Ovary (tissue), 9 donors: ENCODE measurements around the gene SLC16A3. TPM values are rescaled to one million over a fixed set of nuclear protein-coding genes. Genes with fewer than 3 reads are reported as not detected.

Experiments used
- DNase-seq, 5 donors: peaks; one replicate each; pipeline ENCODE4 v3.0.0-alpha.2; 2019 to 2020
- H3K27ac ChIP-seq, 2 donors: fragments of 200-600 bp; one replicate each; pipeline versions ENCODE4 v1.5.1 to v1.8.0; 2019 to 2022
- H3K27me3 ChIP-seq: fragments of 200-600 bp; one replicate; pipeline ENCODE4 v1.8.0; 2022
- H3K36me3 ChIP-seq: fragments of 200-600 bp; sonication (generic); one replicate; pipeline ENCODE4 v1.5.1; 2019
- H3K4me1 ChIP-seq: one replicate; pipeline ENCODE4 v1.8.1; 2013; ENCODE audit warnings: mild to moderate bottlenecking, moderate library complexity; ENCODE audit not compliant: insufficient read depth
- H3K4me3 ChIP-seq: fragments of 200-600 bp; sonication (generic); one replicate; pipeline ENCODE4 v1.5.1; 2017
- H3K9me3 ChIP-seq, 2 donors: fragments of 200-600 bp in 1 of 2; sonication (generic) in 1 of 2; one replicate each; pipeline versions ENCODE4 v1.5.1 to v1.8.1; 2013 to 2019; ENCODE audit warnings: mild to moderate bottlenecking in 1 of 2, moderate library complexity in 1 of 2
- CTCF ChIP-seq, 3 donors: fragments of 450-650 bp in 2 of 3; fragments of 200-600 bp in 1 of 3; IDR thresholded peaks; one replicate each; pipeline versions ENCODE4 v1.5.1 to v1.8.0; 2016 to 2022; ENCODE audit warnings: antibody characterized with exemption in 3 of 3, mild to moderate bottlenecking in 1 of 3
- EP300 ChIP-seq: sonication (generic); formaldehyde crosslinking; IDR thresholded peaks from one replicate; pipeline ENCODE4 v1.6.1; 2017; ENCODE audit warnings: antibody characterized with exemption
- POLR2A ChIP-seq: fragments of 450-650 bp; IDR thresholded peaks from one replicate; pipeline ENCODE4 v1.6.1; 2017; ENCODE audit warnings: antibody characterized with exemption, mild to moderate bottlenecking, moderate library complexity
- WGBS, 3 donors: extraction: QIAGEN DNeasy Blood & Tissue Kit in 1 of 3; methylation state at CpG; one replicate each; pipeline versions ENCODE4 v1.1.5 to v1.1.7; 2013 to 2017; 5-methylcytosine and 5-hydroxymethylcytosine counted together
- intact Hi-C, 4 donors: fragments of 100-400 bp; cut with DNase I; formaldehyde crosslinking; loops; one replicate each; pipeline versions ENCODE4 v1.11.0 to v1.15.1; 2022 to 2023
- polyA plus RNA-seq, 2 donors: library from polyadenylated mRNA; stranded (reverse); fragments of 200-250 nt in 1 of 2; fragments of 350-450 nt in 1 of 2; fragmentation: Illumina TruSeq in 1 of 2; extraction: RNeasy Lipid Tissue Mini Kit (QIAGEN cat#74804) in 1 of 2; gene quantifications; one replicate each; pipeline ENCODE4 v1.2.3, GENCODE V29; 2013 to 2014
- total RNA-seq, 7 donors: library from RNA; depleted of rRNA in 2 of 7; stranded (reverse); fragments of >200 nt in 2 of 7; fragmentation: NEBNext Ultra II Directional in 3 of 7; extraction: Animal tissue kit (Norgen Biotek cat#: 25700) in 3 of 7; gene quantifications; one replicate each; pipeline versions ENCODE4 v1.1.0 to v1.2.4, GENCODE V29; 2016 to 2023
- donor health status: DM: no; HTN: no; CAD: no; lungs with moderate emphysema.
- donor health status: DM: no; HTN: no; CAD: no.
- donor health status: Bipolar disorder and iron deficiency.
- donor health status: DM: yes; HTN: yes; CAD: no.
- donor health status: DM: no; HTN: no; CAD: no.
- donor health status: DM: yes; HTN: yes; CAD: no.

Gene SLC16A3
- total and polyA plus RNA-seq, 9 donors, result 3.5 to 23.2 (median 15.8) TPM

- Histone ChIP-seq H3K27me3 (no peaks in the 10 kb centered on the region), H3K27ac (no peak overlapping the region), H3K4me3 (no peak overlapping the region), H3K36me3 (no peaks in the 10 kb centered on the region), H3K4me1 (peaks cover 42% of the 10 kb centered on the region), H3K9me3 (no peaks in the 10 kb centered on the region)
- peak in 2 of 5 donors; percentile 21 to 36 for DNase-seq
- WGBS, 3 donors, result 45 to 57% (median 46%) methylated on average over 26 of the region's 26 CpGs
- no peak for TF ChIP-seq EP300
- no peak for TF ChIP-seq POLR2A
- intact Hi-C loops, result loop anchor here in 3 of 4 donors (2.0 to 10.0 kb wide), 3 partner anchors 60 to 88 kb away; no protein-coding TSS in a partner anchor
These were observed 5.6 kb downstream of the SLC16A3 start for GRCh38 chr17:82234211-82235055.

GRCh38 chr17:82235056-82235774, 6.4 kb downstream of the SLC16A3 start:
- TF ChIP-seq CTCF (IDR thresholded peaks at IDR 0.05) (no peak), POLR2A (no peak), EP300 (no peak)
- H3K27ac ChIP-seq, result no peak overlapping the region
- no peaks in the 10 kb centered on the region for H3K9me3 ChIP-seq
- H3K27me3 ChIP-seq, result no peaks in the 10 kb centered on the region
- H3K36me3 ChIP-seq, result no peaks in the 10 kb centered on the region
- H3K4me1 ChIP-seq, result peaks cover 48% of the 10 kb centered on the region
- intact Hi-C loops, result loop anchor here in 3 of 4 donors (2.0 to 10.0 kb wide), 3 partner anchors 60 to 88 kb away; no protein-coding TSS in a partner anchor
- no peak overlapping the region for H3K4me3 ChIP-seq
- WGBS, 3 donors, result 70 to 76% (median 76%) methylated on average over 18 to 19 of the region's 19 CpGs
- DNase-seq, result peak in 1 of 5 donors; percentile 31

- Histone ChIP-seq H3K27ac (peak overlapping the region in 1 of 2 donors; percentile 60), H3K4me1 (peaks cover 48% of the 10 kb centered on the region), H3K9me3 (no peaks in the 10 kb centered on the region), H3K27me3 (no peaks in the 10 kb centered on the region), H3K4me3 (no peak overlapping the region), H3K36me3 (no peaks in the 10 kb centered on the region)
- intact Hi-C loops, result loop anchor here in 3 of 4 donors (2.0 to 10.0 kb wide), 4 partner anchors 59 to 87 kb away; no protein-coding TSS in a partner anchor
- 22 to 46% (median 27%) methylated on average over 15 of the region's 15 CpGs for WGBS, 3 donors
- DNase-seq, result peak; percentile 61 to 74 (median 71)
- no peak for TF ChIP-seq CTCF (IDR thresholded peaks at IDR 0.05)
- TF ChIP-seq EP300, result no peak
- no peak for TF ChIP-seq POLR2A
These were observed 6.9 kb downstream of the SLC16A3 start for GRCh38 chr17:82235775-82236141.

- intact Hi-C loops, result loop anchor here in 2 of 4 donors (2.0 to 10.0 kb wide), 3 partner anchors 58 to 86 kb away; no protein-coding TSS in a partner anchor
- Histone ChIP-seq H3K4me1 (peaks cover 54% of the 10 kb centered on the region), H3K4me3 (no peak overlapping the region), H3K27ac (peak overlapping the region; percentile 1 to 60), H3K27me3 (no peaks in the 10 kb centered on the region), H3K9me3 (no peaks in the 10 kb centered on the region), H3K36me3 (no peaks in the 10 kb centered on the region)
- TF ChIP-seq POLR2A (no peak), CTCF (IDR thresholded peaks at IDR 0.05) (peak; percentile 85 to 91 (median 89))
- DNase-seq, result peak; percentile 68 to 85 (median 81)
- 25 to 30% (median 25%) methylated on average over 37 to 44 of the region's 44 CpGs for WGBS, 3 donors
These were observed 7.5 kb downstream of the SLC16A3 start for GRCh38 chr17:82236142-82236971.
